ENCODE data around the gene MPZL1. TPM values are rescaled to one million over a fixed set of nuclear protein-coding genes. Genes with fewer than 3 reads are reported as not detected.

MPZL1 gene
- polyA plus RNA-seq, 3 donors = 23.1 to 63.6 (median 61.8) TPM

DNA sequence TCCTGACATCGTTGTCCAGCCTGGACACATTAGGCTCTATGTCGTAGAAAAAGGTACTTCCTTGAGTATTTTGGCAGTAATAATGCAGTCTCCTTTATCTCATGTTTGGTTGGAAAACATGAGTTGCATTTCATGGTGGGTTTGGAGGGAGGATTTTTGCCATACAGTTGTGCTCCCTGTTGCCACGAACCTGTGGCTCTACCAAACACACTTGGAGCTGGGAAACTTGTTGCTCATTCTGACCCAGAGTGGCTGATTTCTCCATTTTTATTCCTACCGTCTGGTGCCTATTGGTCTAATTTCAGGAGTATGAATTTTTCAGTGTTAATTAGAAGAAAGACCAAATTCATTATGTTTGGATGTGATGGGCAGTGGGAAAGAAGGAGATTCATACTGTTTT lies 50.7 kb downstream of the MPZL1 start:
- H3K27me3 Mint-ChIP-seq (ENCODE audit: low read depth in 3 of 3) = no peaks in the 10 kb centered on the region
- Histone ChIP-seq H3K4me3 (replicated peaks in 1 of 3; ENCODE audit: low read depth in 2 of 3, low read length in 3 of 3) (no peak overlapping the region), H3K9me3 (replicated peaks in 1 of 2; ENCODE audit: control insufficient read depth in 1 of 2, insufficient read depth in 1 of 2, low read length in 2 of 2) (no peaks in the 10 kb centered on the region), H2AFZ (ENCODE audit: insufficient read depth, low read depth, low read length, poor library complexity, severe bottlenecking) (no peak overlapping the region), H3K4me2 (replicated peaks; ENCODE audit: extremely low read depth, low read length, poor library complexity, severe bottlenecking) (no peak overlapping the region), H3K36me3 (replicated peaks in 1 of 2; ENCODE audit: control insufficient read depth in 1 of 2, insufficient read depth in 2 of 2, low read length in 2 of 2) (peaks cover 25 to 71% of the 10 kb centered on the region in 2 donors), H3K27me3 (ENCODE audit: control insufficient read depth in 2 of 2, insufficient read depth in 2 of 2, low read length in 2 of 2) (no peaks in the 10 kb centered on the region), H3K4me1 (ENCODE audit: control insufficient read depth in 1 of 2, insufficient read depth in 2 of 2, low read length in 2 of 2) (peaks cover 7 to 10% of the 10 kb centered on the region in 2 donors), H3K27ac (ENCODE audit: low read depth in 1 of 2, low read length in 2 of 2) (no peak overlapping the region), H3K79me2 (ENCODE audit: insufficient read depth, low read length) (no peaks in the 10 kb centered on the region), H4K20me1 (ENCODE audit: insufficient read depth, low read length) (no peaks in the 10 kb centered on the region), H3K9ac (ENCODE audit: insufficient read depth, low read length, poor library complexity, severe bottlenecking) (no peak overlapping the region)
- intact Hi-C loops (cut with micrococcal nuclease) = no loop called here
- no peak overlapping the region for H3K4me3 Mint-ChIP-seq
- no peak overlapping the region for H3K27ac Mint-ChIP-seq
- H3K9me3 Mint-ChIP-seq = peaks cover 0 to 2% (median 0%) of the 10 kb centered on the region in 7 donors
- WGBS (ENCODE audit: insufficient coverage) = 90% methylated on average over 2 of the region's 4 CpGs
- H3K36me3 Mint-ChIP-seq = peaks cover 60 to 69% of the 10 kb centered on the region in 2 donors
- H3K4me1 Mint-ChIP-seq = peaks cover 18% of the 10 kb centered on the region
- TF ChIP-seq CTCF (IDR thresholded peaks at IDR 0.05) = no peak
- no peak for DNase-seq

GRCh38 chr1:167773516-167773915 lies 51.7 kb downstream of the MPZL1 start:
- Histone ChIP-seq H3K9me3 (replicated peaks in 1 of 2; ENCODE audit: control insufficient read depth in 1 of 2, insufficient read depth in 1 of 2, low read length in 2 of 2) (no peaks in the 10 kb centered on the region), H3K27me3 (ENCODE audit: control insufficient read depth in 2 of 2, insufficient read depth in 2 of 2, low read length in 2 of 2) (no peaks in the 10 kb centered on the region), H3K9ac (ENCODE audit: insufficient read depth, low read length, poor library complexity, severe bottlenecking) (no peak overlapping the region), H3K79me2 (ENCODE audit: insufficient read depth, low read length) (no peaks in the 10 kb centered on the region), H3K36me3 (replicated peaks in 1 of 2; ENCODE audit: control insufficient read depth in 1 of 2, insufficient read depth in 2 of 2, low read length in 2 of 2) (peaks cover 27 to 77% of the 10 kb centered on the region in 2 donors), H4K20me1 (ENCODE audit: insufficient read depth, low read length) (no peaks in the 10 kb centered on the region), H2AFZ (ENCODE audit: insufficient read depth, low read depth, low read length, poor library complexity, severe bottlenecking) (no peak overlapping the region), H3K4me1 (ENCODE audit: control insufficient read depth in 1 of 2, insufficient read depth in 2 of 2, low read length in 2 of 2) (no peaks in the 10 kb centered on the region), H3K4me3 (replicated peaks in 1 of 3; ENCODE audit: low read depth in 2 of 3, low read length in 3 of 3) (no peak overlapping the region), H3K27ac (ENCODE audit: low read depth in 1 of 2, low read length in 2 of 2) (no peak overlapping the region), H3K4me2 (replicated peaks; ENCODE audit: extremely low read depth, low read length, poor library complexity, severe bottlenecking) (no peak overlapping the region)
- Mint-ChIP-seq H3K9me3 (peaks cover 0 to 4% (median 0%) of the 10 kb centered on the region in 7 donors), H3K4me3 (no peak overlapping the region), H3K27me3 (ENCODE audit: low read depth in 3 of 3) (no peaks in the 10 kb centered on the region), H3K4me1 (peaks cover 9% of the 10 kb centered on the region), H3K27ac (no peak overlapping the region), H3K36me3 (peaks cover 61 to 73% of the 10 kb centered on the region in 2 donors)
- intact Hi-C loops (cut with micrococcal nuclease) = no loop called here
- TF ChIP-seq CTCF (IDR thresholded peaks at IDR 0.05) = no peak
- DNase-seq = no peak
- no CpG with 5 or more reads among the region's 2 CpGs for WGBS (ENCODE audit: insufficient coverage)
